ENCODE measurements around the gene AKR1C2. TPM values are rescaled to one million over a fixed set of nuclear protein-coding genes. Genes with fewer than 3 reads are reported as not detected.

Gene AKR1C2
- total RNA-seq, 2 experiments from 2014 or later: not detected

Other genes with a start within 250 kb of the AKR1C2 start
- 1 to 10 TPM; 4.5 to 6.5 TPM for gene AKR1E2, start 177.7 kb downstream of the AKR1C2 start, total RNA-seq
- 1 to 10 TPM; 1.0 to 1.1 TPM for gene AKR1C1, start 40.4 kb downstream of the AKR1C2 start, total RNA-seq
- gene AKR1C3, start 90.6 kb upstream of the AKR1C2 start, total RNA-seq: 1 to 10 TPM; 1.8 to 2.0 TPM
- under 1 TPM in 1 of 2 experiments, not detected in 1; 0.48 TPM for gene AKR1C8, start 181.3 kb upstream of the AKR1C2 start, total RNA-seq
- not detected for gene AKR1C4, start 193.0 kb upstream of the AKR1C2 start, total RNA-seq